Activated CD4-positive, alpha-beta T cell treated with anti-CD3 and anti-CD28 coated beads, Interleukin-2, amount 10 ng/mL, durations not matched to agents 7 days and 5 days (primary cell): ENCODE results near the gene BCL2. TPM values are rescaled to one million over a fixed set of nuclear protein-coding genes. Genes with fewer than 3 reads are reported as not detected.

Source experiments
- CTCF ChIA-PET: fragments of 350-600 bp; sonication (Branson Sonifier 250); formaldehyde crosslinking; loops from one replicate; lab custom pipeline; 2021; ENCODE audit warnings: antibody characterized with exemption; lab: Charles Lee
- POLR2A ChIA-PET: fragments of 350-600 bp; sonication (Branson Sonifier 250); formaldehyde crosslinking; loops from one replicate; lab custom pipeline; 2021; ENCODE audit warnings: antibody characterized with exemption; lab: Charles Lee
- DNase-seq: peaks from one replicate; pipeline ENCODE4 v3.0.0-alpha.2; 2020
- H3K27ac Mint-ChIP-seq: one replicate; pipeline ENCODE4 v1.8.0; 2021; ENCODE audit warnings: mild to moderate bottlenecking, moderate library complexity, mixed read lengths
- H3K27me3 Mint-ChIP-seq: one replicate; pipeline ENCODE4 v1.8.0; 2021; ENCODE audit warnings: mixed read lengths
- H3K36me3 Mint-ChIP-seq: one replicate; pipeline ENCODE4 v1.8.0; 2021; ENCODE audit warnings: low read depth, mixed read lengths
- H3K4me1 Mint-ChIP-seq: one replicate; pipeline ENCODE4 v1.8.0; 2021; ENCODE audit warnings: mixed read lengths
- H3K4me3 Mint-ChIP-seq: one replicate; pipeline ENCODE4 v1.8.0; 2021; ENCODE audit warnings: mild to moderate bottlenecking, moderate library complexity, mixed read lengths
- H3K9me3 Mint-ChIP-seq: one replicate; pipeline ENCODE4 v1.8.0; 2021; ENCODE audit warnings: mixed read lengths
- total RNA-seq, 2 experiments: library from RNA; stranded (reverse); gene quantifications; one replicate each; pipeline ENCODE4 v1.2.3, GENCODE V29; 2021

The BCL2 gene
- total RNA-seq, 2 experiments from 2014 or later = 113 to 119 TPM

DNA sequence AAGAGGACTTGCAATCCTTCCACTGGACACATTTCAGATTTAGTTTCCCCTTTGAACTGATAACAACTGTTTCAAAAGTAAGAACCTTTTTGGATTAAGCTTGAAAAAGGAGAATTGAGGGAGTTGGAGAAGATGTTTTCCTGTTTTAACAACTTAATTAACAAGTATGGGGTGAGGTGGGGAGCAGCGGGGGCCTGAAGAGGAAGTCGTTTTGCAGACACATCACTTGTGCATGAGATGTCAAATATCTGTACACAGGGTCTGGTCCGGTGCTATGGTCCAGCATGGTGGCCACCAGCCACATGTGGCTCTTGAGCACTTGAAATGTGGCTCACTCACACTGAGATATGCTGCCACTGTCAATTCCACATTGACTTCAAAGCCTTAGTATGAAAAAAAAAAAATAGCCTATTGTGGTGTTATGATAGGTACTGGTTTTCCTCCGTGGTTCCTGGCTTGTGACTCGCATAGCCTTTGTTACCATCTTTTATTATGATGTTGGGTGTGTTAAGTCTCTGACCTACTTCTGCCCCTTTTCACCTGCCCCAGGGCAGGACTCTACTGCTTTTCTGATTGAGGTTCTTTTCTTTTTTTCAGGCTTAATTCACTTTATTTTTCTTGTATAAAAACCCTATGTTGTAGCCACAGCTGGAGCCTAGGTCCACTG lies 205.5 kb downstream of the BCL2 start:
- POLR2A ChIA-PET = no interaction called here
- peaks cover 12% of the 10 kb centered on the region for H3K36me3 Mint-ChIP-seq
- no peak for DNase-seq
- H3K4me1 Mint-ChIP-seq = peaks cover 21% of the 10 kb centered on the region
- CTCF ChIA-PET = interaction anchor here (0.6 to 2.7 kb wide), 2 partner anchors 12 to 15 kb away, joined by 6 to 11 read pairs; no protein-coding TSS in a partner anchor
- no peak overlapping the region for H3K4me3 Mint-ChIP-seq
- H3K27me3 Mint-ChIP-seq = peaks cover 35% of the 10 kb centered on the region
- H3K9me3 Mint-ChIP-seq = peaks cover 16% of the 10 kb centered on the region
- no peak overlapping the region for H3K27ac Mint-ChIP-seq

DNA sequence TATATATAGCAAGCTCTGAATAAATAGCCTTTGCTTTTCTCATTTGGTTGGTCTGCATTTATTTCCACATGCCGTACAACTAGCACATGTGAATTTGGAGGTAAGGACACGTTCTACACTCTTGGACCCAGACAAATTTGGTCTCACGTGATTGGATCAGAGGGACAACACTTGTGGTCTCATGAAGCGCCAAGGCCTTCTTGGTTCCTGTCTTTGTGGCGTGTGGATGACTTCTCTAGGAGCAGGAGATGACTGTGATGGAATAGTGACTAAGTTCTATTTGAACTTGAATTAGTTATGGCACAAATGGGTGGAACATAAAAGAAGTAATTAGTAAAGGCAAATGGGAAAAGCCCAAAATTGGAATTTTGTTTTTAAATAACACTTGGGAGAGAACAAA lies 206.9 kb downstream of the BCL2 start:
- Mint-ChIP-seq H3K36me3 (peaks cover 12% of the 10 kb centered on the region), H3K4me1 (peaks cover 24% of the 10 kb centered on the region), H3K4me3 (no peak overlapping the region), H3K27ac (no peak overlapping the region), H3K9me3 (peaks cover 16% of the 10 kb centered on the region), H3K27me3 (peaks cover 31% of the 10 kb centered on the region)
- DNase-seq = no peak
- ChIA-PET CTCF (interaction anchor here (1.0 kb wide), 1 partner anchor 96 kb away, joined by 4 read pairs; no protein-coding TSS in a partner anchor), POLR2A (no interaction called here)

DNA sequence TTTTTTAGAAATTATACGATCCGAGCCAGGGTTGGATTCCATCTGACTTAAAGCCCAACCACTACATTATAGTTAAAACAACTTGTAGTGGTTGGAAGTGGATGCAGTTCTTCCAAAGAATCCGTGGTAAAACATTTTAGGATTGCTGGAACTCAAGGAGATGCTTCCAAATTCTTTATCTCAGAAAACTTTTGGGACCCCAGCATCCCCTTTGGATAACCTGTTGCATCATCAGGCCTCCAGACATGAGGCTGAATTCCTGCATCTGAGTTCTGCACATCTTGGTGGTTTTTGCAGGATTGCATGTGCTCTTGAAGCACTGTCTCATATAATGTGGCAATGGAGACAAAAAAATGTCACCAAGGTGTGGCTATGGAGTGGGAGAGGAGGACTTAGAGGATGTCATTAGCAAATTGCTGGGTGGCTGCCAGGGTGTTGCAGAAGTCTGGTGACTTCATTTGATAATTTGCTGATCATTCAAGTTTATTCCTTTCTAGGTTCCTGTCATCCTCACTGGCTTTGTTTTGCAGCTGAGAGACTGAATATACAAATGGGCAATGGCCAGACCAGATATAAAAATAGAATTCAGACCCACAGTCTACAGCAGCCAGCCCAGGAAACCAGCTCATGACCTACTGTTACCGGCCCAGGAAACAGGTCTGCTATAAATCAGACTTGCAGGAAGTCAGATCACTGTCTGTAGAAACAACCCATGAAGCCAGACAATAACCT lies 207.7 kb downstream of the BCL2 start:
- Mint-ChIP-seq H3K4me1 (peaks cover 32% of the 10 kb centered on the region), H3K9me3 (peaks cover 16% of the 10 kb centered on the region), H3K27ac (no peak overlapping the region), H3K36me3 (peaks cover 12% of the 10 kb centered on the region), H3K4me3 (no peak overlapping the region), H3K27me3 (peaks cover 23% of the 10 kb centered on the region)
- CTCF ChIA-PET = interaction anchor here (1.0 kb wide), 1 partner anchor 95 kb away, joined by 4 read pairs; no protein-coding TSS in a partner anchor
- POLR2A ChIA-PET = no interaction called here
- no peak for DNase-seq

- Mint-ChIP-seq H3K9me3 (peaks cover 21% of the 10 kb centered on the region), H3K36me3 (peaks cover 12% of the 10 kb centered on the region), H3K27me3 (peaks cover 13% of the 10 kb centered on the region), H3K4me1 (peaks cover 43% of the 10 kb centered on the region), H3K27ac (no peak overlapping the region), H3K4me3 (no peak overlapping the region)
- CTCF ChIA-PET = interaction anchor here (1.4 kb wide), 1 partner anchor 209 kb away, joined by 5 read pairs; no protein-coding TSS in a partner anchor
- DNase-seq = no peak
- POLR2A ChIA-PET = no interaction called here
Measured at GRCh38 chr18:63109802-63110201, 209.8 kb downstream of the BCL2 start.

DNA sequence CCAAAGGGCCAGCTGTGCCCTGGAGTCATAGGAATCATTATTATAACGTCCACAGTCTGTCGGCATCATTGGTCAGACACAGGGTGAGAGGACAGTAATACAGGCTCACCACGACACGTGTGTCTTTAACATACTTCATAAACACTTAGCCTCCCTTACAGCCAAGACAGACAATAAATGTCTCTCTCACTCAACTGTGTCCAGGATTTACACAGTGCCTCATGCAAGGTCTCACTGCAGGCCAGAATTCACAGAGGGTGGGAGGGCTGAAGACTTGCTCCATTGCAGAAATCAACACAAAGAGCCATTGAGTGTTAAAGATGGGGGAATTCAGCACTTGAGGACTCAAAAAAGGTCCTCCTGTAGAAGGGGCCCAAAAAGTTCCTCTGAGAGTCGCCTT lies 210.5 kb downstream of the BCL2 start:
- H3K9me3 Mint-ChIP-seq = peaks cover 21% of the 10 kb centered on the region
- H3K4me1 Mint-ChIP-seq = peaks cover 43% of the 10 kb centered on the region
- CTCF ChIA-PET = interaction anchor here (1.4 kb wide), 1 partner anchor 209 kb away, joined by 5 read pairs; no protein-coding TSS in a partner anchor

DNA sequence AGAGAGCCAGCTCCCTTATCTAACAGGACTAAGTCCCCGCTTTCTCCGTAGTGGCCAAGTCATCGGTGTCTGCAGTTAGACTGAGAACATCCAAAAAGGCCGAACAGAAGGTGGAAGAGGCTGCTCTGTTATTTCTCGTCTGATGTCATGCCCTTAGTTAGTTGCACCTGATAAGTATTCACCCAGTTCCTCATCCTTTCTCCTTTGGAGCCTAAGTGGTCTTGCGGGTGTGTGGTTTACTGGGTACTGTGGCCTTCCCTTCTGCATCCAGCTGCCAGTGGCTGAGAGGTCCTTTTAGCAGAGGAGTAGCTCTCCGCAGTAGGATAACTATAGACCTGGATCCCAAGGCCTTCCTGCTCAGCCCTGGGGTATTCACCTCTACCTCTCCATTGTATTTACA lies 211.6 kb downstream of the BCL2 start:
- peaks cover 47% of the 10 kb centered on the region for H3K4me1 Mint-ChIP-seq
- DNase-seq = no peak
- H3K27ac Mint-ChIP-seq = no peak overlapping the region
- H3K36me3 Mint-ChIP-seq = peaks cover 15% of the 10 kb centered on the region
- H3K9me3 Mint-ChIP-seq = peaks cover 29% of the 10 kb centered on the region
- CTCF ChIA-PET = interaction anchor here (1.6 kb wide), 1 partner anchor 10 kb away, joined by 4 read pairs; no protein-coding TSS in a partner anchor
- no peak overlapping the region for H3K4me3 Mint-ChIP-seq
- POLR2A ChIA-PET = no interaction called here
- peaks cover 8% of the 10 kb centered on the region for H3K27me3 Mint-ChIP-seq

More for the DNA sequence above, 210.5 kb downstream of the BCL2 start:
- DNase-seq = no peak
- Mint-ChIP-seq H3K27ac (no peak overlapping the region), H3K27me3 (peaks cover 12% of the 10 kb centered on the region), H3K36me3 (peaks cover 12% of the 10 kb centered on the region), H3K4me3 (no peak overlapping the region)
- POLR2A ChIA-PET = no interaction called here

- Mint-ChIP-seq H3K36me3 (peaks cover 10% of the 10 kb centered on the region), H3K9me3 (peaks cover 24% of the 10 kb centered on the region), H3K4me3 (peak overlapping the region; percentile 60), H3K4me1 (peaks cover 45% of the 10 kb centered on the region), H3K27ac (peak overlapping the region; percentile 37), H3K27me3 (peaks cover 8% of the 10 kb centered on the region)
- POLR2A ChIA-PET = no interaction called here
- no peak for DNase-seq
- CTCF ChIA-PET = interaction anchor here (0.5 to 1.6 kb wide), 2 partner anchors 10 to 41 kb away, joined by 4 to 5 read pairs; no protein-coding TSS in a partner anchor
Measured at GRCh38 chr18:63107171-63107845, 212.3 kb downstream of the BCL2 start.

DNA sequence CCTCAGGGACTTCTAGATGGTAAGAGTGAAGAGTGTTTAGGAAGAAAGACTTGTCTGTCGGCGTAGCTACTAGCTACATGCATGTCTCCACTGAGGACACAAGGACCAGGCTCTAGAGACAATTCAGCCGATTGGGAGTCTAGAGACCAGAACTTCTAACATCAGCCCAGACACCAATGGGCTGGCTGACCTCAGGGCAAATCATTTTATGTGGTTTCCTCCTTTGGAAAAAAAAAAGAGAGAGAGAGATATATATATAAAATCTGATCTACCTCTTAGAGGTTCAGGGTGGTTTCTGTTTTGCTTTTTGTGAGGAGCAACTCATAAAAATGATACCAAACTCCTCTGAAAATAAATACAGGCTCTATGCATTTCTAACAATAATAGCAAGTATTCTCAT lies 212.8 kb downstream of the BCL2 start:
- H3K27me3 Mint-ChIP-seq = peaks cover 8% of the 10 kb centered on the region
- peak; percentile 19 for DNase-seq
- peaks cover 8% of the 10 kb centered on the region for H3K36me3 Mint-ChIP-seq
- H3K27ac Mint-ChIP-seq = peak overlapping the region; percentile 83
- H3K4me1 Mint-ChIP-seq = peaks cover 45% of the 10 kb centered on the region
- CTCF ChIA-PET = interaction anchor here (0.5 to 1.6 kb wide), 3 partner anchors 11 to 41 kb away, joined by 3 to 5 read pairs (median 4); no protein-coding TSS in a partner anchor
- POLR2A ChIA-PET = no interaction called here
- H3K4me3 Mint-ChIP-seq = peak overlapping the region; percentile 60
- H3K9me3 Mint-ChIP-seq = peaks cover 21% of the 10 kb centered on the region

DNA sequence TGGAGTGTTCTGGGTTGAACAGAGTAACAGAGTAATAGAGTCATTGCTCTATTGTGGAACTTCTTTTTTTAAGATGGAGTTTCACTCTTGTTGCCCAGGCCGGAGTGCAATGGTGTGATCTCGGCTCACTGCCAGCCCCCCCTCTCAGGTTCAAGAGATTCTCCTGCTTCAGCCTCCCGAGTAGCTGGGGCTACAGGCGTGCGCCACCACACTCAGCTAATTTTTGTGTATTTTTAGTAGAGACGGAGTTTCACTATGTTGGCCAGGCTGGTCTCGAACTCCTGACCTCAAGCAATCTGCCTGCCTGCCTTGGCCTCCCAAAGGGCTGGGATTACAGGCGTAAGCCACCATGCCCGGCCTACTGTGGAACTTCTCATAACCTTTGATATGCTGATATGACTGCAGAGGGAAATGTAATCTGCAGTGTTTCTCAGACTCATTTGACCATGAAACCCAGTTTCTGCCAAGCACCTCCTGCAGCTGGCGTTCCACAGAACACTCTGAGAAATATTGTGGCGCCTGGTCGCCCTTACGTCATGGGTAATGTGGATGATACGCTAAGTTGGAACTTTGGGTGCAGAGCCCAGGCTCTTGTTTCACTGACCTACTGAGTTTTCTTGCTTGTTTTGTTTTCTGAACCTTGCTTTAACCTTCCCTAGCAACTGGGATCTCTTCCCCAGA lies 213.8 kb downstream of the BCL2 start:
- POLR2A ChIA-PET = no interaction called here
- CTCF ChIA-PET = interaction anchor here (1.4 kb wide), 1 partner anchor 19 kb away, joined by 3 read pairs; no protein-coding TSS in a partner anchor

GRCh38 chr18:63104868-63105267 lies 214.7 kb downstream of the BCL2 start:
- POLR2A ChIA-PET = no interaction called here
- Mint-ChIP-seq H3K36me3 (peaks cover 7% of the 10 kb centered on the region), H3K27me3 (peaks cover 6% of the 10 kb centered on the region), H3K4me1 (peaks cover 58% of the 10 kb centered on the region), H3K27ac (peak overlapping the region; percentile 31), H3K4me3 (no peak overlapping the region), H3K9me3 (peaks cover 16% of the 10 kb centered on the region)
- CTCF ChIA-PET = no interaction called here
- no peak for DNase-seq

More for the DNA sequence above, 213.8 kb downstream of the BCL2 start:
- Mint-ChIP-seq H3K4me3 (no peak overlapping the region), H3K27me3 (peaks cover 6% of the 10 kb centered on the region), H3K9me3 (peaks cover 16% of the 10 kb centered on the region), H3K36me3 (peaks cover 7% of the 10 kb centered on the region), H3K4me1 (peaks cover 48% of the 10 kb centered on the region), H3K27ac (no peak overlapping the region)
- no peak for DNase-seq

DNA sequence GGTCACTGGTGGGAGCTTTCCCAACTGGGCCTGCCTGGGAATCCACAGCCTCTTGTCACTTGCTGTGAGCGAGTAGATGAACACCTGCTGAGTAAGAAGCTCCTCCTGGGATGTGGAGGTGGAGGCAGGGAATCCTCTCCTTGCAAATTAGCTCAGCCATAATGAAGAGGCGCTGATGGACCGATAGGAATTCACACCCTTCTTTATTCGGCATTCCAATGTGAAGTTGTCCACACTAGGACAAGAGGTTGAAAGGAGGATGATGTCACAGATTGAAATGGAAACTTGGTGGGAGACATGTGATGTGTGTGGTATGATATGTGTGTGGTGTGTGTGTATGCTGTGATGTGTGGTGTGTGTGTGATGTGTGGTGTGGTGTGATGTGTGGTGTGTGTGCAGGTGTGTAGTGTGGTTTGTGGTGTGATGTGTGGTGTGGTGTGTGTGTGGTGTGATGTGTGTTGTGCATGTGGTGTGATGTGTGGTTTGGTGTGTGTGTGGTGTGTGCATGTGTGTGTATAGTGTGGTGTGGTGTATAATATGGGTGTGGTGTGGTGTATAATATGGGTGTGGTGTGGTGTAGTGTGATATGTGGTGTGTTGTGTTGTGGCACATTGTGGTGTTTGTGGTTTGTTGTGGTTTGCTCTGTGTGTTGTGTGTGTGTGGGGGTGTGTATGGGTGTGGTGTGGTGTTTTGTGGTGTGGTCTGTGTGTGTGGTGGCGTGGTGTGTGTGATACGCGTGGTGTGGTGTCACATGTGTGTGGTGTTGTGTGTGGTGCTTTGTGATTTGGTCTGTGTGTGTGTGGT lies 216.4 kb downstream of the BCL2 start:
- no peak for DNase-seq
- POLR2A ChIA-PET = no interaction called here
- H3K27me3 Mint-ChIP-seq = no peaks in the 10 kb centered on the region
- H3K4me3 Mint-ChIP-seq = peak overlapping the region; percentile 12
- CTCF ChIA-PET = no interaction called here
- H3K27ac Mint-ChIP-seq = peak overlapping the region; percentile 66
- peaks cover 75% of the 10 kb centered on the region for H3K4me1 Mint-ChIP-seq
- peaks cover 9% of the 10 kb centered on the region for H3K36me3 Mint-ChIP-seq
- H3K9me3 Mint-ChIP-seq = peaks cover 16% of the 10 kb centered on the region
